ENCODE results near the gene GRAMD2B. TPM values are rescaled to one million over a fixed set of nuclear protein-coding genes. Genes with fewer than 3 reads are reported as not detected.

Gene GRAMD2B
- total and polyA plus RNA-seq, 2 of the 8 experiments (the other 6 are each of a cell fraction or from before 2014, with no cell fraction given) = 6.4 to 9.4 TPM

GRCh38 chr5:126450346-126450745, 27.1 kb downstream of the GRAMD2B start:
- H3K79me2 ChIP-seq (ENCODE audit: control insufficient read depth in 1 of 2, insufficient read depth in 2 of 2, low read length in 2 of 2) = no peaks in the 10 kb centered on the region
- TF ChIP-seq EZH2 (IDR thresholded peaks at IDR 0.05; ENCODE audit: low read depth, low read length, severe bottlenecking) = no peak
- no peak for TF ChIP-seq SP4 (IDR thresholded peaks at IDR 0.05; ENCODE audit: low read length)
- no peak for TF ChIP-seq RNF2 (IDR thresholded peaks at IDR 0.05; ENCODE audit: borderline replicate concordance, low read depth, low read length, missing control alignments, poor library complexity, severe bottlenecking)
- TF ChIP-seq GABPA (IDR thresholded peaks at IDR 0.05; ENCODE audit: borderline replicate concordance, insufficient read depth, low read length) = no peak
- no peak for TF ChIP-seq GTF2F1 (IDR thresholded peaks at IDR 0.05; ENCODE audit: borderline replicate concordance, low read depth, low read length)
- TF ChIP-seq POLR2AphosphoS5 (IDR thresholded peaks at IDR 0.05; ENCODE audit: low read depth, low read length) = no peak
- TF ChIP-seq CTBP2 (IDR thresholded peaks at IDR 0.05; ENCODE audit: borderline replicate concordance, insufficient read depth, insufficient read length, low read length) = no peak
- no peak for TF ChIP-seq ATF2 (IDR thresholded peaks at IDR 0.05; ENCODE audit: low read length)
- TF ChIP-seq CHD2 (IDR thresholded peaks at IDR 0.05; ENCODE audit: low read length) = no peak
- TF ChIP-seq RFX5 (IDR thresholded peaks at IDR 0.05; ENCODE audit: borderline replicate concordance, low read depth, low read length) = no peak
- TF ChIP-seq JUN (IDR thresholded peaks at IDR 0.05; ENCODE audit: low read depth, low read length) = no peak

More at GRCh38 chr5:126450346-126450745, 27.1 kb downstream of the GRAMD2B start:
- no peak overlapping the region for H2BK12ac ChIP-seq (ENCODE audit: low read depth, low read length)
- no peak overlapping the region for H3K4me3 ChIP-seq (ENCODE audit: extremely low read depth in 1 of 4, insufficient read depth in 2 of 4, low read depth in 3 of 4, low read length in 4 of 4)
- H3K9me3 ChIP-seq (ENCODE audit: insufficient read depth in 2 of 2, low read depth in 1 of 2, low read length in 1 of 2) = no peaks in the 10 kb centered on the region
- no peak overlapping the region for H4K8ac ChIP-seq (ENCODE audit: extremely low read depth, insufficient read depth, low read length)
- H2BK120ac ChIP-seq (replicated peaks; ENCODE audit: low read depth, low read length) = no peak overlapping the region
- no peaks in the 10 kb centered on the region for H4K20me1 ChIP-seq (replicated peaks in 1 of 2; ENCODE audit: control insufficient read depth in 1 of 2, insufficient read depth in 2 of 2, low read length in 2 of 2)
- no peaks in the 10 kb centered on the region for H3K23me2 ChIP-seq (ENCODE audit: low read depth, low read length)
- no peak overlapping the region for H4K5ac ChIP-seq (ENCODE audit: insufficient read length, low read depth, low read length)
- WGBS, 2 experiments (ENCODE audit: extremely low coverage in 1 of 2, insufficient coverage in 1 of 2, insufficient read length in 1 of 2, insufficient replicate concordance in 2 of 2, low coverage in 1 of 2, low lambda C conversion rate in 2 of 2, missing lambda C conversion rate in 1 of 2) = 95% methylated on average over 4 of the region's 5 CpGs; no CpG with 5 or more reads in 1 of the 2 experiments
- no peak overlapping the region for H3K4me2 ChIP-seq (ENCODE audit: insufficient read depth in 1 of 2, low read depth in 2 of 2, low read length in 2 of 2)
- ChIA-PET CTCF (ENCODE audit: partially characterized antibody) (interaction anchor here (1.1 to 1.6 kb wide), 4 partner anchors 14 to 112 kb away, joined by 3 to 4 read pairs (median 4); no protein-coding TSS in a partner anchor), POLR2A (ENCODE audit: partially characterized antibody) (interaction anchor here (1.6 kb wide), 1 partner anchor 27 kb away, joined by 4 read pairs; the partner anchor contains the start of gene GRAMD2B)
- H3K23ac ChIP-seq (ENCODE audit: insufficient read length) = no peak overlapping the region
- no peak overlapping the region for H2AK5ac ChIP-seq (ENCODE audit: low read depth, low read length)
- H3K9ac ChIP-seq (replicated peaks in 1 of 4; ENCODE audit: extremely low read depth in 1 of 4, low read depth in 3 of 4, low read length in 3 of 4) = no peak overlapping the region
- no peak overlapping the region for H3K14ac ChIP-seq (ENCODE audit: insufficient read length)
- H3K36me3 ChIP-seq (ENCODE audit: control insufficient read depth in 2 of 4, insufficient read depth in 4 of 4, low read length in 3 of 4) = peaks cover 0 to 4% (median 0%) of the 10 kb centered on the region in 4 experiments; a peak in 1 of 8 replicates
- H3K18ac ChIP-seq (ENCODE audit: extremely low read depth, low read length) = no peak overlapping the region
- no peak overlapping the region for H3K56ac ChIP-seq (replicated peaks; ENCODE audit: insufficient read length, low read depth, low read length)
- FAIRE-seq = no peak
- no peak overlapping the region for H3K27ac ChIP-seq (ENCODE audit: low read depth, low read length)
- H3K27me3 ChIP-seq (replicated peaks in 1 of 4; ENCODE audit: control insufficient read depth in 3 of 4, extremely low read depth in 1 of 4, insufficient read depth in 3 of 4, low read length in 3 of 4) = no peaks in the 10 kb centered on the region
- H2BK15ac ChIP-seq (ENCODE audit: low read length) = no peak overlapping the region
- H2BK5ac ChIP-seq (ENCODE audit: low read depth, low read length) = no peak overlapping the region; the same call in 1 of the 2 replicates
- H2AFZ ChIP-seq (ENCODE audit: low read length) = no peak overlapping the region
- no peak overlapping the region for H4K91ac ChIP-seq (replicated peaks; ENCODE audit: insufficient read length, low read length)
- H3K4ac ChIP-seq (replicated peaks; ENCODE audit: insufficient read length, low read depth, low read length) = no peak overlapping the region
- DNase-seq (ENCODE audit: low read depth in 1 of 2, low spot score in 2 of 2) = no peak
- no peak overlapping the region for H2BK20ac ChIP-seq (ENCODE audit: low read length)
- H3K4me1 ChIP-seq (replicated peaks in 1 of 4; ENCODE audit: control insufficient read depth in 3 of 4, insufficient read depth in 4 of 4, low read length in 3 of 4) = no peaks in the 10 kb centered on the region
- H3K79me1 ChIP-seq (ENCODE audit: low read depth, low read length) = peaks cover 6% of the 10 kb centered on the region; the same call in 1 of the 2 replicates

Measured in H1 (cell line).